HG02938 (cell line): ENCODE results near the gene TBC1D2B.

Source experiments
- ATAC-seq: cut with Tn5 transposase; IDR thresholded peaks from one replicate; pipeline ENCODE4 v1.9.1; 2021; ENCODE audit warnings: mild to moderate bottlenecking, moderate library complexity; ENCODE audit not compliant: unreplicated experiment

Gene TBC1D2B

GRCh38 chr15:78075490-78076230 lies 1.9 kb downstream of the TBC1D2B start:
- no peak for ATAC-seq

DNA sequence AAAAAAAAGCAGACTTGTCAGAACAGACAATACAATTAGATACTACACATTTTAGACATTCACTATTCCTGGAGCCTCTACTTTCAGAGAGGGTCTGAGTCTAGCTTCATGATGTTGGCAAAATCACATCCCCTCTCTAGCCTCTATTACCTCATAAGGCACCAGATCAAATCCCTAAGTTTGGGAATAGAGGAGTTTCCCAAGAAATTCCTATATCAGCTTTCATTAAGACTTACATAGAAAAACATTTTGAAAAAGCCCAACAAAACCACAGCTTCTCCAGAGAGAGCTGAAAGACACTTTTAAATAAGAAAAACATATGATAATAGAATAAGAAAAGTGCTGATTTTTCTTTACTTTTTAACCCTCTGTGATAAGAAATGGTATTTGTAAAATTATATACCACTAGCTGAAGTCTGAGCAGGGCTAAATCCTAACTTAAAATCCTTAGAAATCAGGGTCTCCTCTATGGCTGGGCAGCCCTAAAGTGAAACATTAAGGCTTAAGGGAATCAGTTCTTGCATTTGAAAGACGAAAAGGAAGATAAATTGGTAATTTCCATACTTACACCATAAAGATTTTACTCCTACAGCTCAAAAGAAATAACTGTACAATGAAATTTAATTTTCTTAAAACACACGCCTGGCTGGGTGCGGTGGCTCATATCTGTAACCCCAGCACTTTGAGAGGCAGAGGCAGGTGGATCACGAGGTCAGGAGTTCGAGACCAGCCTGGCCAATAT lies 4.3 kb downstream of the TBC1D2B start:
- ATAC-seq: no peak

- ATAC-seq: no peak
Observed at GRCh38 chr15:78072080-78072892, 5.2 kb downstream of the TBC1D2B start.

- ATAC-seq: no peak
Observed at GRCh38 chr15:78071383-78071782, 6.1 kb downstream of the TBC1D2B start.

DNA sequence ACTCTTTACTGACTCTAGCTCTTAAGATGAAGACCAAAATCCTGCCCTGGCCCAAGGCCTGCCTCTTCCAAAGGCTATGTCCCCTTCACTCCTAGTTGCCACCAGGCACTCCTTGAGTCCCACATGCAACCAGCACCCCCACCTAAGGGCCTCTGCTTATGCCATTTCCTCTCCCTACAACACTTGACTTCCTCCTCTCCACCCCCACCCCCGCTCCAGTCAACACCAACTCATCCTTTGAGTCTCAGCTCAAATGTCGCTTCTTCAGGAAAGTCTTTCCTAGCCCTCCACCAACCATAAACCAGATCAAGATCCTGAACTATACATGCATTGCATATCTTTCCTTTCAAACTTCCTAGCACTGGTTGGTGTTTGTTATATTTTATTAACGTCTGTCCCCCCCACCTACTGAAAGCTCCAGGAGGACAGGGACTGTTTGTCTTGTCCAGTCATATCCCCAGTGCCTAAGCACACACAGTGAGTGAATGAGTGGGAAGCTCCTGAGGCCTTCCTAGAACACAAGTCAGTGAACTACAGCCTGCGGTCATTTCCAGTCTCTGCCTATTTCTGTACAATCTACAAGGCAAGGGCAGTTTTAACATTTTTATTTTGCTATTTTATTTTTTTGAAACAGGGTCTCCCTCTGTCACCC lies 7.3 kb downstream of the TBC1D2B start:
- ATAC-seq: no peak

- ATAC-seq: no peak
Observed at GRCh38 chr15:78069462-78070029, 8.0 kb downstream of the TBC1D2B start.

DNA sequence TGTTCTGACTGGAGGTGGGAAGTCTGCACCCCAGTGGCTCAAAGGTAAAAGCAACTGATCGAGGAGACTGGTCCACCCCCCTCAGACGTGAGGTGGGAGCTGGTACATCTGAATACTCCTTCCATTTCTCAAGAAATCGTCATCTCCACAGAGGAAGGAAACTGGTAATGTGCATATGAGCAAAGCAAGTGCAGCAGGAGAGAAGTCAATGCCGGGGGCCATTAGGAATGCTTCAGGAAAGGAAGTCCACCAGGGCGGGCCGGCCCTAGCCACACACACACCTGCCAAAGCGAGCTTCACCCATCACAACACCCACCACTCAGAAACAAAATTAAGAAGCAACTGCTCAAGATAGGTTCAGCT lies 8.5 kb downstream of the TBC1D2B start:
- peak; percentile 29 for ATAC-seq

DNA sequence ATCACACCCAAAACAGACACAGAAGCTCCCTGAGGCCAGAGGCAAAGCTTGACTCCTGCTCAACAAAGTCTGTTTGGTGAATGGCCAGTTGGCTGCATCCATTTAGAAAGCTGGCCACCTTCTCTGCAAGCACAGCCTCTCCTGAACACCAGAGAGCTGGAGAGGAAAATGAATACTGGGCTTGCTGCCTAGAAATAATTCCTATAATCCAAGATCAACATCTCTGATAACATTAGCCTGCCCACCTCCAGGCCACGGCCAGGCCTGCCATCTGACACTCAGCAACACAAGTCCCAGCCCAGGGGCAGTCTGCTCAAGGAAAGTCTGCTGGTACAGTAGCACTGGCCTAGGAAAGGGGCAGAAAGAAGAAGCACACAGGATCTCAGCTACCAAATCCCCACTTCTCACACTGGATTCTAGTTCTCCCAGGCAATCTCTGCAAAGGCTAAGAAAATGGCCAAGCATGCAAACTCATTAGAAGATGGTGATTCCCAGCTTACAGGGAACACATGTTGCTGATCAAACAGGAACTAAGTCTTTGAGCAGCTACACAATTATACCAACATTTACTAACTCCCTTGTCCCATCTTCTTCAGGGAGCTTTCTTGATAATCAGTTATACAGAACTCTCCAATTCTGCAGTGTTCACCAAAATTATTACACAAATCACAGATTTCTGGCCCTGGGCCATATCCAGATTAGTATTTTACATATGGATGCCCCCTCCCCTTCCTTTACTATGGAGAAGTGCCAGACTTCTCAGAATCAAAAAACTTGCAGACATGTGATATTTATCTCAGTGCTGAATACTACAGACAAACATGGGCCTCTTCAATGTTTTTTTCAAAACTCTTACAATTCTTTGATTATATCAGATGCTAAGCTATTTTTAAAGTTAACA lies 9.9 kb downstream of the TBC1D2B start:
- ATAC-seq: no peak

DNA sequence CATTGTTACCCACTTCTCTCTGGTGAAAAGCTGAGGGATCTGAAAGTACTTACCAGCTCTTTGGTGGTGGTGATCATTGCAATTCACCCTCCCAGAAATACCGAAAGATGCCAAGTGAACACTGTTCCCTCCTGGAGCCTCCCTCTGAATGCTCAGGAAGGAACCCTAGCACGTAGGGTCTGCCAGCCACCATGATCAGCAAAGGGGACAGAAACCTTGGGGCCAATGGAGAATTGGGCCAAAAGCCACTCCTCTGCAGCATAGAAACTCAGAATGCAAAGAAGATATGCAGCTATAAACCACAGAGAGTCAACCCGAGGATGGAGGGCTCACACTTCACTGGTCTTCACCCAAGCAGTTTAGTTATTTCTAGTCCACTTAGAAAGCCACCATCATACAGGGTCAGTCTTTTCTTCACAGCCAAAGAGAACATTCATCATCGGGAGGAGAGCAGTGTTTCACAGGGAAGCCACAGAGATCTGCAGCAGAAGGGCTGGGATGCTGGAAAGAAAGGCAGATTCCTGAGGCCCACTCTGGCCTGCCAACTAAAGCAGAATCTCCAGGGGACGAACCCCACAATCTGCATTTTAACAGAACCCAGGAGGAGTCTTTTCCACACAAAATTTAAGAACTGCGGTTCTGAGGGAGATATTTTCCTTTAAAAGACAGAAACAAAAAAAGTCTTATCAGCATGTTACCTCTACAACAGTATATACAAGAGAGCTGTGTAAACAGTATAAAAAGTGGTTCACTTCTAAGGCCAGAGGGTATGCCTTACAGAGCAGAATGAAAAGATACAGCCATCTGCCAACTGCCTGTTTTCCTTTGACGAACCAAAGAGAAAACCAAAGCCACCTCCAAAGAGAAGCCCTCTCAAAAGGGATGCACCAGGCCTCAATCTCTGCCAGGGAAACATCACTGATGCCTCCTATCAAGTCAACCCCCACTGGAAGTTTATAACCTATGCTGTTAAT lies 11.3 kb downstream of the TBC1D2B start:
- ATAC-seq: no peak

DNA sequence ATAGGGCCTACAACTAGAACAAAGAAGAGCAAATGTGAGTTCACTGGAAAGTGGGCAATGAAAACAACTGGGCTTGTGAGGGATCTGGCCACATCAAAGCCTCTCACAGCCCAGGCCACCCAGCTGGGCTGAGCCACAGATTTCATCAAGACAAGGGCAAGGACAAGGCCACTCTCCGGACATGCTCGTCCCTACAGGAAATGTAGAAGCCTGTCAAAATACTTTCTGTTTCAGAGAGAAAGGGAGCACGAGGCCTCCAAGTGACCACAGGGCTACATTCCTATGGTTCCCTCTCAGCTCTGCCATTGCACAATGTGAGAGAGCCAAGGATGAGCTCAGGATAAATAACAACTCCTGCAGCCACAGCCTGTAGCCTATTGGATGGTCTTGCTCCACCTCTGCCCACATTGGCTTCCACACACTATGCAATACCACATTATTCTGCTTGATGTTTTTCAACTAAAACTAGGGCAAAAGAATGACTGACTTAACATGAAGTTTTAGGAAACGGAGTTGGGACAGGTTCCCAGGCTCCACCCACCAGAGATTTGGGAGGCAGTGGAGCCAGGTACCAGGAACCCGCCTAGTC lies 12.1 kb downstream of the TBC1D2B start:
- ATAC-seq: no peak

GRCh38 chr15:78064544-78064943 lies 13.0 kb downstream of the TBC1D2B start:
- ATAC-seq: no peak

DNA sequence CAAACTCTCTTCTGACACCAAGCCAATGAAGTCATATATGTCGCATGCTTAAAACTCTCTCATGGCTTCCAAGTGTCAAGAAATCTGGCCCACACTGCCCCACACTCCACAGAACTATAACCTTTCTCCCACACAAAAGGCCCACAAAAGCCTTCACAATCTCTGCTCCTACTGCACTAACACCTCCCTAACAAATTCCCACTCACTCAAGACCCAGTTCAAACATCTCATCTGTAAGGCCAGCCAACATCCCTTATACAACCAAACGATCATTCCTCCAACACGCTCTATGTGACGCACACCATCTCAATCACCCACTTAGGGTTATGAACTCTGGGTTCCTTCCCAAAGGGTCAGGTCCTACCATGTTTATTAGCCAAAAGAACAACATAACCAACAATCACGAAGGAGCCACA lies 13.5 kb downstream of the TBC1D2B start:
- no peak for ATAC-seq

- ATAC-seq: no peak
Observed at GRCh38 chr15:78063217-78063616, 14.3 kb downstream of the TBC1D2B start.

- no peak for ATAC-seq
Observed at GRCh38 chr15:78061963-78062427, 15.5 kb downstream of the TBC1D2B start.

DNA sequence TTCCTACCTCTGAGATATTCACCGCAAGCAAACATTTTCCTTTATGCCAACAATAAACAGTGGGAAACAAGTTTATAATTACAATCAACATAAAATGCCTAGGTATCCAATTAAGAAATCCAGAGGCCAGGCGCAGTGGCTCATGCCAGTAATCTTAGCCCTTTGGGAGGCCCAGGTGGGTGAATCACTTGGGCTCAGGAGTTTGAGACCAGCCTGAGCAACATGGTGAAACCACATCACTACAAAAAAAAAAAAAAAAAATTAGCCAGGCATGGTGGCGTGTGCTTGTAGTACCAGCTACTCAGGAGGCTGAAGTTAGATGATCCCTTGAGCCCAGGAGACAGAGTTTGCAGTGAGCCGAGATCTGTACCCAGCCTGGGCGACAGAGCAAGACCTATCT lies 17.3 kb downstream of the TBC1D2B start:
- no peak for ATAC-seq

DNA sequence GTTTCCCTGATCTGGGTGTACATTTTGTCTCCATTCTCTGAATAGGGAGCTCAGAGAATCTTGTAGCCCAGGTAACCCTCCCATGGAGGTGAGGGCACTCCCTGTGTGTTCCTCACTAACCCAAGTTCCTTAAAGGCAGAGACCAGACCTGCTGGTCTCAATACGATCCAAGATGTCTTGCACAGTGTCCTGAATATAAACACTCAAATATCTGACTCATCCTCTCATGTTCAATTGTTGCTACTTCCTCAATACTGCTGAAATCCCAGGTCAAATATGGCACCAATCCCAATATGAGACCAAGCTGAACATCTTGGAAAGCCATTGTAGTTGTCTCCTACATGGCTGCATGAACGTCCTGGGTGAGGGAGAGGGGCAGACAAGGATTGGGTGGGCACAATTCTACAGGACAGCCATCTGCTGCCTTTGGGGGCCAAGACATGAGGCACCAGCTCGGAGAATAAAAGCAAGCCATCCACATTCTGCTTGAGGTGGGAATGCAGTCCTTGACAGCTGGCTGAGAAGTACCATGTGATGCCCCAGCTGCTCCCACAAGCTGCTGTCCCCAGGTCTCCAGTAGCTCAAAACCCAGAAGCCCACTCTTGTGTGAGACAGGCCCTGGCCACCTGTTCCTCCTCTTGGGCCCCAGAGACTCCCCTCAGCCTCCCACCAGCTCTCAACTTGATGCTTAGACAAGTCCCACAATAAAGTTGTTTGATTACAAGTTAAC lies 18.2 kb downstream of the TBC1D2B start:
- ATAC-seq: no peak

GRCh38 chr15:78058401-78058935 lies 19.0 kb downstream of the TBC1D2B start:
- no peak for ATAC-seq
